ENCODE results near the gene MIEF2. TPM values are rescaled to one million over a fixed set of nuclear protein-coding genes. Genes with fewer than 3 reads are reported as not detected.

The MIEF2 gene
- polyA plus RNA-seq, 1 of the 3 experiments (the other 2 are of a cell fraction), result 12.7 TPM

DNA sequence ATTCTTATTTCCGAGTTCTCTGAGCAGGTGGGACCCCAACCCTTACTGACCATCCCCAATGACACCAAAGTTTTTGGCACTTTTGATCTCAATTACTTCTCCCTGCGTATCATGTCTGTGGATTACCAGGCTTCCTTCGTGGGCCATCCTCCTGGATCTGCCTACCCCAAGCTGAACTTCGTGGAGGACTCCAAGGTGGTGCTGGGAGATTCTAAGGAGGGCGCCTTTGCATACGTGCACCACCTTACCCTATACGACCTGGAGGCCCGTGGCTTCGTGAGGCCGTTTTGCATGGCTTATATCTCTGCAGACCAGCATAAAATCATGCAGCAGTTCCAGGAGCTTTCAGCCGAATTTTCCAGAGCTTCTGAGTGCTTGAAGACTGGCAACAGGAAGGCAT lies 55.5 kb downstream of the MIEF2 start:
- Histone ChIP-seq H3K4me3 (ENCODE audit: low read depth in 2 of 2, low read length in 1 of 2) (peak overlapping the region; percentile 84 to 94), H3K79me2 (ENCODE audit: insufficient read depth) (peaks cover 95% of the 10 kb centered on the region), H3F3A (replicated peaks; ENCODE audit: insufficient read depth) (no peaks in the 10 kb centered on the region), H3K9me3 (no peaks in the 10 kb centered on the region), H3K4me2 (peak overlapping the region; percentile 86), H3K9ac (peak overlapping the region; percentile 85), H3K27ac (ENCODE audit: low read depth in 2 of 2, low read length in 1 of 2) (peak overlapping the region in 1 of 2 experiments; percentile 69; a peak in 1 of 4 replicates), H2AFZ (ENCODE audit: low read depth) (no peak overlapping the region), H3K27me3 (ENCODE audit: insufficient read depth) (no peaks in the 10 kb centered on the region), H3K9me2 (no peaks in the 10 kb centered on the region), H3K4me1 (ENCODE audit: control insufficient read depth in 1 of 2, insufficient read depth in 2 of 2, low read depth in 1 of 2, low read length in 1 of 2) (peaks cover 22 to 52% of the 10 kb centered on the region in 2 experiments; a peak in 2 of 4 replicates), H3K36me3 (replicated peaks in 1 of 2; ENCODE audit: control insufficient read depth in 1 of 2, insufficient read depth in 2 of 2, low read length in 1 of 2) (peaks cover 34 to 44% of the 10 kb centered on the region in 2 experiments), H4K20me1 (ENCODE audit: insufficient read depth) (peaks cover 48% of the 10 kb centered on the region)
- no peak for DNase-seq
- TF ChIP-seq POLR2AphosphoS5 (IDR thresholded peaks at IDR 0.05; ENCODE audit: low read depth, low read length), result no peak
- TF ChIP-seq SMC3 (IDR thresholded peaks at IDR 0.05; ENCODE audit: low read depth, low read length), result no peak
- no peak for TF ChIP-seq RFX5 (IDR thresholded peaks at IDR 0.05; ENCODE audit: low read length)
- no peak for TF ChIP-seq MEF2A (IDR thresholded peaks at IDR 0.05; ENCODE audit: borderline replicate concordance, low read depth)
- TF ChIP-seq REST (IDR thresholded peaks at IDR 0.05; ENCODE audit: low read depth, low read length), result no peak
- TF ChIP-seq SIN3A (IDR thresholded peaks at IDR 0.05; ENCODE audit: borderline replicate concordance, low read depth, low read length), result no peak
- TF ChIP-seq FOXJ3 (CRISPR knock-in tag; IDR thresholded peaks at IDR 0.05), result no peak
- TF ChIP-seq PBX3 (IDR thresholded peaks at IDR 0.05), result no peak
- no peak for TF ChIP-seq NFIC (IDR thresholded peaks at IDR 0.05; ENCODE audit: borderline replicate concordance)
- no peak for TF ChIP-seq GABPA (IDR thresholded peaks at IDR 0.05; ENCODE audit: low read depth)
- TF ChIP-seq ZBTB33 (IDR thresholded peaks at IDR 0.05; ENCODE audit: borderline replicate concordance, low read depth), result no peak
- no peak for TF ChIP-seq RXRA (IDR thresholded peaks at IDR 0.05; ENCODE audit: borderline replicate concordance, low read depth)
- no peak for TF ChIP-seq CTCF (IDR thresholded peaks at IDR 0.05)
- TF ChIP-seq USF2 (IDR thresholded peaks at IDR 0.05; ENCODE audit: borderline replicate concordance, low read depth, low read length), result no peak
- TF ChIP-seq TCF12 (IDR thresholded peaks at IDR 0.05), result no peak
- TF ChIP-seq IRF3 (IDR thresholded peaks at IDR 0.05; ENCODE audit: low read depth, low read length), result no peak
- no peak for TF ChIP-seq FOSL2 (IDR thresholded peaks at IDR 0.05; ENCODE audit: borderline replicate concordance, low read depth)
- TF ChIP-seq YY1 (IDR thresholded peaks at IDR 0.05; ENCODE audit: low read depth), result no peak
- no peak for TF ChIP-seq JUND (IDR thresholded peaks at IDR 0.05)
- no peak for TF ChIP-seq ELF1 (IDR thresholded peaks at IDR 0.05)
- WGBS (ENCODE audit: low lambda C conversion rate), result 69% methylated on average over 11 of the region's 11 CpGs
- ChIA-PET CTCF (no interaction called here), POLR2A (no interaction called here)

All from SK-N-SH (cell line).